GM19328 (cell line): Measurements from ENCODE around the gene FAM83B.
"Not testable (repeated sequence)": the region's sequence is repeated elsewhere in the genome, so short reads cannot be mapped to it uniquely, and the experiment has no call there.

Experiments used
- ATAC-seq: cut with Tn5 transposase; IDR thresholded peaks from one replicate; pipeline ENCODE4 v1.9.1; 2021; ENCODE audit warnings: mild to moderate bottlenecking, moderate library complexity; ENCODE audit not compliant: unreplicated experiment

FAM83B gene

DNA sequence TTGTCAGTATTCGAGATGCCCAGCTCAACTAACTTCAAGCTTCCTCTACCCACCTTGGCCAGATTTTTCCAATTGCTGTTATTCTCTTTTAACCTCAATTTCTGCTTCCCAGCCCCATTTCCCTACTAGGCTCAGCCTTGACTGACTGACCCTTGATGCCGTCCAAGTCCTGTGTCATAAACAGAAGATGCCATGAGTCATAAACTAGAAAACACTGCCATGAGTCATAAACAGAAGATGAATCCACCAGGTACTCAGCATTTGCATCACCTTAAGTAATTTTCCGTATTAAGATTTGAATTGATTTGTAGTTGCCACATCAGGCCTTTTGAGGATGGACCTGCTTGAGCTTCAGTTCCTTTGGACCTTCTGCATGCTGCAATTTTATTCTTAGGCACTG, 123.8 kb downstream of the FAM83B start:
- ATAC-seq: no peak

DNA sequence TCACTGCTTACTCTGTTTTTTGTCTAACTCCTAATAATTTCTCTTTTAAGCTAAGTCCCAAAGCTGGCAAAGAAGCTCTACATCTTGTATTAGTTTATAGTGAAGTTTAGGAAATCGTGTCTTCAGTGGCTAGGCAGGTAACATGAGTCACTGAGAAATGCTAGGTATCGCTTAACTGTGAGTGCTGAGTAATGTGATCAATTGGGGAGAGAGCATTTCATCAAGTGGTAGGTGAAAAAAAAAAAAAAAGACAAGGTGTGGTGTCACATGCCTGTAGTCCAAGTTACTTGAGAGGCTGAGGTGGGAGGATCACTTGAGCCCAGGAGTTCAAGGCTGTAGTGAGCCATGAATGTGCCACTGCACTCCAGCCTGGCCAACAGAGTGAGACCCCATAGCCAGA, 125.3 kb downstream of the FAM83B start:
- ATAC-seq: no peak

GRCh38 chr6:54979161-54979560, 132.6 kb downstream of the FAM83B start:
- ATAC-seq: not testable (repeated sequence)

GRCh38 chr6:54980511-54981275, 134.1 kb downstream of the FAM83B start:
- ATAC-seq: no peak

- ATAC-seq: no peak
These were observed 134.7 kb downstream of the FAM83B start for GRCh38 chr6:54981276-54981609.

GRCh38 chr6:54981647-54982046, 135.1 kb downstream of the FAM83B start:
- ATAC-seq: no peak

- no peak for ATAC-seq
These were observed 141.2 kb downstream of the FAM83B start for GRCh38 chr6:54987633-54988290.

- no peak for ATAC-seq
These were observed 142.0 kb downstream of the FAM83B start for GRCh38 chr6:54988576-54988975.

- no peak for ATAC-seq
These were observed 143.4 kb downstream of the FAM83B start for GRCh38 chr6:54990001-54990400.
